Neural cell (in vitro differentiated cells): ENCODE measurements around the gene EID2B. TPM values are rescaled to one million over a fixed set of nuclear protein-coding genes. Genes with fewer than 3 reads are reported as not detected.

Source experiments
- H2AFZ ChIP-seq: fragments of 200-600, 300-800 bp; sonication (generic), shearing (Covaris generic); 2 replicates; pipeline ENCODE4 v1.6.0; 2014; ENCODE audit warnings: low read depth, mild to moderate bottlenecking, antibody characterized with exemption, low read length, moderate library complexity
- H3F3A ChIP-seq: fragments of 200-600 bp; shearing (Covaris generic); 2 replicates; pipeline ENCODE4 v1.6.1; 2016; ENCODE audit warnings: mild to moderate bottlenecking, moderate library complexity, mixed read lengths, antibody characterized with exemption, low read length; ENCODE audit not compliant: insufficient read depth, poor library complexity, severe bottlenecking
- H3K27ac ChIP-seq: fragments of 200-600, 300-800 bp; sonication (generic), shearing (Covaris generic); 2 replicates; pipeline ENCODE4 v1.5.1; 2014; ENCODE audit warnings: mild to moderate bottlenecking, low read length, moderate library complexity
- H3K27me3 ChIP-seq: fragments of 300-800, 200-600 bp; sonication (generic), shearing (Covaris generic); 2 replicates; pipeline ENCODE4 v1.6.0; 2014; ENCODE audit warnings: mild to moderate bottlenecking, low read depth, low read length, moderate library complexity; ENCODE audit not compliant: insufficient read depth
- H3K36me3 ChIP-seq: fragments of 300-800, 200-600 bp; sonication (generic), shearing (Covaris generic); 2 replicates; pipeline ENCODE4 v1.5.1; 2014; ENCODE audit warnings: mild to moderate bottlenecking, antibody characterized with exemption, low read length, moderate library complexity; ENCODE audit not compliant: insufficient read depth
- H3K4me2 ChIP-seq: fragments of 300-800, 200-600 bp; sonication (generic), shearing (Covaris generic); 2 replicates; pipeline ENCODE4 v1.6.0; 2014; ENCODE audit warnings: mild to moderate bottlenecking, low read length
- H3K4me3 ChIP-seq: fragments of 300-800, 200-600 bp; sonication (generic), shearing (Covaris generic); 2 replicates; pipeline ENCODE4 v1.5.1; 2014; ENCODE audit warnings: mild to moderate bottlenecking, low read length, moderate library complexity
- H3K79me2 ChIP-seq: fragments of 200-600 bp; shearing (Covaris generic); replicated peaks from 2 replicates; pipeline ENCODE4 v1.6.0; 2014; ENCODE audit warnings: mild to moderate bottlenecking, low read length, moderate library complexity; ENCODE audit not compliant: insufficient read depth
- H3K9ac ChIP-seq: fragments of 300-800, 200-600 bp; sonication (generic), shearing (Covaris generic); 2 replicates; pipeline ENCODE4 v1.6.1; 2016; ENCODE audit warnings: mild to moderate bottlenecking, low read length, mixed read lengths
- H3K9me2 ChIP-seq: fragments of 200-600 bp; shearing (Covaris generic); 2 replicates; pipeline ENCODE4 v1.6.1; 2016; ENCODE audit warnings: mild to moderate bottlenecking, low read length, mixed read lengths; ENCODE audit not compliant: insufficient read depth
- H3K9me3 ChIP-seq: fragments of 200-600, 300-800 bp; sonication (generic), shearing (Covaris generic); 2 replicates; pipeline ENCODE4 v1.6.1; 2016; ENCODE audit warnings: mild to moderate bottlenecking, mixed run types, low read length, moderate library complexity, mixed read lengths
- H4K20me1 ChIP-seq: fragments of 200-600 bp; shearing (Covaris generic); 2 replicates; pipeline ENCODE4 v1.6.1; 2016; ENCODE audit warnings: mild to moderate bottlenecking, mixed run types; ENCODE audit not compliant: insufficient read depth
- EP300 ChIP-seq: fragments of 450-650 bp; conservative IDR thresholded peaks from 2 replicates; pipeline ENCODE4 v1.6.1; 2014; ENCODE audit warnings: antibody characterized with exemption, mild to moderate bottlenecking, moderate library complexity; ENCODE audit not compliant: poor library complexity, severe bottlenecking
- EZH2 ChIP-seq: fragments of 200-600, 300-800 bp; shearing (Covaris generic), sonication (generic); IDR thresholded peaks from 2 replicates; pipeline ENCODE4 v1.6.1; 2014; ENCODE audit warnings: antibody characterized with exemption, low read length, borderline replicate concordance, mild to moderate bottlenecking; ENCODE audit not compliant: insufficient read depth, poor library complexity, severe bottlenecking
- MXI1 ChIP-seq: fragments of 450-650 bp; conservative IDR thresholded peaks from 2 replicates; pipeline ENCODE4 v1.6.1; 2014; ENCODE audit warnings: antibody characterized with exemption, mild to moderate bottlenecking; ENCODE audit not compliant: poor library complexity, severe bottlenecking
- SMC3 ChIP-seq: fragments of 450-650 bp; conservative IDR thresholded peaks from 2 replicates; pipeline ENCODE4 v1.6.1; 2014; ENCODE audit warnings: antibody characterized with exemption, mild to moderate bottlenecking, moderate library complexity; ENCODE audit not compliant: poor library complexity
- polyA plus RNA-seq: library from polyadenylated mRNA; depleted of rRNA; stranded (reverse); fragments of >200 nt; gene quantifications from 2 replicates; pipeline ENCODE4 v1.2.3, GENCODE V29; 2014
- TF ChIP-seq, protein P1 (sequence below): IDR thresholded peaks from 2 replicates; pipeline ENCODE4 v1.6.1; 2012; ENCODE audit warnings: borderline replicate concordance
- TF ChIP-seq, protein P2 (sequence below): fragments of 450-650 bp; IDR thresholded peaks from 2 replicates; pipeline ENCODE4 v1.5.1; 2014; ENCODE audit warnings: antibody characterized with exemption, mild to moderate bottlenecking, moderate library complexity; ENCODE audit not compliant: poor library complexity, severe bottlenecking

Gene EID2B
- polyA plus RNA-seq, 1 donor from 2014 or later, result 36.5 TPM

DNA sequence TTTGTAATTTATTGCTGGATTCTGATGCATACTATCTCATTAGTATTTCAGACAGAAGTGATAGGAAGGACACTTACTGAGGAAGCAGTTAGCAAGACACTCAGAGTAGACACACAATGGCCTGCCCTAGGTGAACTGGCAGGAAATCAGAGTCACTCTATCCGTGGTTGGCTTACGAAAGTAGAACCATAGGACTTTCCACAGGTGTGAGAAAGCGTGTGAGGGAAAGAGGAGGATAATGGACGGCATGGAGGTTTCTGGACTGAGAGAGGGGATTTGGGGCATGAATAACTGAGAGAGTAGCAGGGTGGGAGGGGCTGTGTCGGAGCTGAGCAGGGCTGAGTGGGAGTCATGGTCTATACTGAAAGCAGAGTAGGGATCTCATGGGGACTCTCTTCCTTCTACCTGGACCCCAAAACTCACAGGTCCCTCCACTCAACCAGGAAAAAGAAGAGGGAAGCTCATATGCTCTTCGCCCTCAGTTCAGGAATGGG is 26.0 kb upstream of the EID2B start:
- no peak overlapping the region for H3K27ac ChIP-seq
- H3K79me2 ChIP-seq, result no peaks in the 10 kb centered on the region
- H3K9me2 ChIP-seq, result no peaks in the 10 kb centered on the region
- H3K4me2 ChIP-seq, result no peak overlapping the region
- no peak overlapping the region for H2AFZ ChIP-seq
- no peaks in the 10 kb centered on the region for H3F3A ChIP-seq
- no peak overlapping the region for H3K9ac ChIP-seq
- H3K4me3 ChIP-seq, result no peak overlapping the region
- TF ChIP-seq MXI1 (no peak), EZH2 (no peak), EP300 (no peak)
- H3K9me3 ChIP-seq, result no peaks in the 10 kb centered on the region
- no peaks in the 10 kb centered on the region for H3K27me3 ChIP-seq
- no peaks in the 10 kb centered on the region for H3K36me3 ChIP-seq
- no peaks in the 10 kb centered on the region for H4K20me1 ChIP-seq

DNA sequence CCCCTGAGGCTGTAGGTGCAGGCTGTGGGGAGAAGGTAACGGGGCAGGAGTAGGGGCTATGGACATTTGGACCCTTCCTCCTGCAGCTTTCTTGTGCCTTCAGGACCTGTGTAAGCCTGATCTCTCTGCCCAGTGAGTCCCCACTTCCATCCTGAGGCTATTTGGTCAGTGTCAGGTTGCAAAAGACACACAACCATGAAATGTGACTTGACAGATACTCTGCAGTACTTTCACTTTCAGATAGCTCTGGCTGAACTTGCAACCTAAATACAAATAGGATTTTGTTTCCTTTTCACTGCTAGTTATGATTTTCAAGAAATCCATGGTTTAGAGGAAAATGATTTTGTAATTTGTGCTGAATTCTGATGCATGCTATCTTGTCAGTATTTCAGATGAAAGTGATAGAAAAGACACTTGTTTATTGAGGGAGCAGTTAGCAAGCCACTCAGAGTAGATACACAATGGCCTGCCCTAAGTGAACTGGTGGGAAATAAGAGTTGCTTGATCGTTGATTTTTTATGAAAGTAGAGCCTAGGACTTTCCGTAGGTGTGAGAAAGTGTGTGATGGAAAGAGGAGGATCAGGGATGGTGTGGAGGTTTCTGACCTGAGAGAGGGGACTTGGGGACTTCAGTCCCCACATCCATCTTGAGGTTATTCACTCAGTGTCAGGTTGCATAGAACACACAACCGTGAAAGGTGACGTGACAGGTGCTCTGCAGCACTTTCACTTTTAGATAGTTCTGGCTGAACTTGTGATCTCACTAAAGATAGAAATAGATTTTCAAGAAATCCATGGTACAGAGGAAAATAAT is 25.4 kb upstream of the EID2B start:
- Histone ChIP-seq H2AFZ (no peak overlapping the region), H4K20me1 (no peaks in the 10 kb centered on the region), H3K27ac (no peak overlapping the region), H3F3A (no peaks in the 10 kb centered on the region), H3K27me3 (no peaks in the 10 kb centered on the region), H3K4me3 (no peak overlapping the region), H3K9ac (no peak overlapping the region), H3K4me2 (no peak overlapping the region), H3K79me2 (no peaks in the 10 kb centered on the region), H3K36me3 (no peaks in the 10 kb centered on the region), H3K9me3 (no peaks in the 10 kb centered on the region), H3K9me2 (no peaks in the 10 kb centered on the region)
- TF ChIP-seq, protein P1, sequence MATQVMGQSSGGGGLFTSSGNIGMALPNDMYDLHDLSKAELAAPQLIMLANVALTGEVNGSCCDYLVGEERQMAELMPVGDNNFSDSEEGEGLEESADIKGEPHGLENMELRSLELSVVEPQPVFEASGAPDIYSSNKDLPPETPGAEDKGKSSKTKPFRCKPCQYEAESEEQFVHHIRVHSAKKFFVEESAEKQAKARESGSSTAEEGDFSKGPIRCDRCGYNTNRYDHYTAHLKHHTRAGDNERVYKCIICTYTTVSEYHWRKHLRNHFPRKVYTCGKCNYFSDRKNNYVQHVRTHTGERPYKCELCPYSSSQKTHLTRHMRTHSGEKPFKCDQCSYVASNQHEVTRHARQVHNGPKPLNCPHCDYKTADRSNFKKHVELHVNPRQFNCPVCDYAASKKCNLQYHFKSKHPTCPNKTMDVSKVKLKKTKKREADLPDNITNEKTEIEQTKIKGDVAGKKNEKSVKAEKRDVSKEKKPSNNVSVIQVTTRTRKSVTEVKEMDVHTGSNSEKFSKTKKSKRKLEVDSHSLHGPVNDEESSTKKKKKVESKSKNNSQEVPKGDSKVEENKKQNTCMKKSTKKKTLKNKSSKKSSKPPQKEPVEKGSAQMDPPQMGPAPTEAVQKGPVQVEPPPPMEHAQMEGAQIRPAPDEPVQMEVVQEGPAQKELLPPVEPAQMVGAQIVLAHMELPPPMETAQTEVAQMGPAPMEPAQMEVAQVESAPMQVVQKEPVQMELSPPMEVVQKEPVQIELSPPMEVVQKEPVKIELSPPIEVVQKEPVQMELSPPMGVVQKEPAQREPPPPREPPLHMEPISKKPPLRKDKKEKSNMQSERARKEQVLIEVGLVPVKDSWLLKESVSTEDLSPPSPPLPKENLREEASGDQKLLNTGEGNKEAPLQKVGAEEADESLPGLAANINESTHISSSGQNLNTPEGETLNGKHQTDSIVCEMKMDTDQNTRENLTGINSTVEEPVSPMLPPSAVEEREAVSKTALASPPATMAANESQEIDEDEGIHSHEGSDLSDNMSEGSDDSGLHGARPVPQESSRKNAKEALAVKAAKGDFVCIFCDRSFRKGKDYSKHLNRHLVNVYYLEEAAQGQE, result no peak

DNA sequence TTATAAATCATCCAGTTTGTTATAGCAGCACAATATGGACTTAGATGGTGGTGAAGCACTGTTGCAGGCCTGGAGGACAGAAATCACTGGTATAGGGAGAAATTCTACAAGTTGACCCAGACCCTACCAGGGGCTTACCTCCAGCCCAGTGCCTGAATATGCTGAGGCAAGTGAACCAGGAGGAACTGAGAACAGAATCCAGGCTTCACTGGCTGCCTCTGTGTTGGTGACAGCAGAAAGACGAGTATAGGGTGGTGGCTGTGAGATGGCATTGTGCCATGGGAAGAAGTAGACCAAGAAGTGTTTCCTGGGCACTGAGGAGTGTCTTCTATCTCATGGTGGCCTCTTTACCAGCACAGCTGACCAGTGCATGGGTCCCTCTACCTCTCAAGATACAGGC is 23.2 kb upstream of the EID2B start:
- no peak overlapping the region for H3K27ac ChIP-seq
- H3K4me2 ChIP-seq, result no peak overlapping the region
- TF ChIP-seq MXI1 (no peak), EP300 (no peak), SMC3 (no peak)
- TF ChIP-seq, protein P2, sequence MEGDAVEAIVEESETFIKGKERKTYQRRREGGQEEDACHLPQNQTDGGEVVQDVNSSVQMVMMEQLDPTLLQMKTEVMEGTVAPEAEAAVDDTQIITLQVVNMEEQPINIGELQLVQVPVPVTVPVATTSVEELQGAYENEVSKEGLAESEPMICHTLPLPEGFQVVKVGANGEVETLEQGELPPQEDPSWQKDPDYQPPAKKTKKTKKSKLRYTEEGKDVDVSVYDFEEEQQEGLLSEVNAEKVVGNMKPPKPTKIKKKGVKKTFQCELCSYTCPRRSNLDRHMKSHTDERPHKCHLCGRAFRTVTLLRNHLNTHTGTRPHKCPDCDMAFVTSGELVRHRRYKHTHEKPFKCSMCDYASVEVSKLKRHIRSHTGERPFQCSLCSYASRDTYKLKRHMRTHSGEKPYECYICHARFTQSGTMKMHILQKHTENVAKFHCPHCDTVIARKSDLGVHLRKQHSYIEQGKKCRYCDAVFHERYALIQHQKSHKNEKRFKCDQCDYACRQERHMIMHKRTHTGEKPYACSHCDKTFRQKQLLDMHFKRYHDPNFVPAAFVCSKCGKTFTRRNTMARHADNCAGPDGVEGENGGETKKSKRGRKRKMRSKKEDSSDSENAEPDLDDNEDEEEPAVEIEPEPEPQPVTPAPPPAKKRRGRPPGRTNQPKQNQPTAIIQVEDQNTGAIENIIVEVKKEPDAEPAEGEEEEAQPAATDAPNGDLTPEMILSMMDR, result no peak
- TF ChIP-seq, protein P1, result no peak

More for the DNA sequence above, 23.2 kb upstream of the EID2B start:
- no peaks in the 10 kb centered on the region for H4K20me1 ChIP-seq
- H3K9me3 ChIP-seq, result no peaks in the 10 kb centered on the region
- no peaks in the 10 kb centered on the region for H3K36me3 ChIP-seq
- H3K9me2 ChIP-seq, result no peaks in the 10 kb centered on the region
- no peaks in the 10 kb centered on the region for H3K79me2 ChIP-seq
- no peak overlapping the region for H3K4me3 ChIP-seq
- no peaks in the 10 kb centered on the region for H3F3A ChIP-seq
- H2AFZ ChIP-seq, result no peak overlapping the region
- no peaks in the 10 kb centered on the region for H3K27me3 ChIP-seq
- no peak overlapping the region for H3K9ac ChIP-seq
